NK-92 (cell line): Measurements from ENCODE around the gene CCL21.
"Not testable (repeated sequence)": the region's sequence is repeated elsewhere in the genome, so short reads cannot be mapped to it uniquely, and the experiment has no call there.

Experiments used
- DNase-seq: peaks from one replicate; lab custom pipeline; 2025; ENCODE audit not compliant: unreplicated experiment; lab: John Stamatoyannopoulos, UW

CCL21 gene, protein sequence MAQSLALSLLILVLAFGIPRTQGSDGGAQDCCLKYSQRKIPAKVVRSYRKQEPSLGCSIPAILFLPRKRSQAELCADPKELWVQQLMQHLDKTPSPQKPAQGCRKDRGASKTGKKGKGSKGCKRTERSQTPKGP

DNA sequence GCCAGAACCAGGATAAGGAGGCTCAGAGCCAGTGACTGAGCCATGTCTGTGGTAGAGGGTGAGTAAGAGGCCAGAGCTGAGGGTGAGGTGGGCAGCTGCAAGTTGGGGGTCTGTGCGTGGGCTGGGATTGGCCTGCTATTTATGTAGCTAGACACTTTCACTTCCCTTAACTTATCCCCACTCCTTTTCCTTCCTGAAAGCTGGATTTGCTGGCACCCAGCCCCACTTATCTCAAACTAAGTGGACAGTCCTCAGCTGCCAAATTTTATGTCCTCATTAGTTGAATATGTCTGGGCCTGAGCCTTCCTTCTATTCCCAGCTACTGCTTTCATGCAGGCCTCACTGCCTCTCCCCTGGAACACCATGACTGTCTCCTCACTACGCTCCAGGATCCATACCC lies at the start of gene CCL21:
TSS of gene CCL21 (minus strand) at position 114 of the 400 bp plus-strand sequence. CDS start at position 44, 70 bp downstream.
- DNase-seq = no peak

DNA sequence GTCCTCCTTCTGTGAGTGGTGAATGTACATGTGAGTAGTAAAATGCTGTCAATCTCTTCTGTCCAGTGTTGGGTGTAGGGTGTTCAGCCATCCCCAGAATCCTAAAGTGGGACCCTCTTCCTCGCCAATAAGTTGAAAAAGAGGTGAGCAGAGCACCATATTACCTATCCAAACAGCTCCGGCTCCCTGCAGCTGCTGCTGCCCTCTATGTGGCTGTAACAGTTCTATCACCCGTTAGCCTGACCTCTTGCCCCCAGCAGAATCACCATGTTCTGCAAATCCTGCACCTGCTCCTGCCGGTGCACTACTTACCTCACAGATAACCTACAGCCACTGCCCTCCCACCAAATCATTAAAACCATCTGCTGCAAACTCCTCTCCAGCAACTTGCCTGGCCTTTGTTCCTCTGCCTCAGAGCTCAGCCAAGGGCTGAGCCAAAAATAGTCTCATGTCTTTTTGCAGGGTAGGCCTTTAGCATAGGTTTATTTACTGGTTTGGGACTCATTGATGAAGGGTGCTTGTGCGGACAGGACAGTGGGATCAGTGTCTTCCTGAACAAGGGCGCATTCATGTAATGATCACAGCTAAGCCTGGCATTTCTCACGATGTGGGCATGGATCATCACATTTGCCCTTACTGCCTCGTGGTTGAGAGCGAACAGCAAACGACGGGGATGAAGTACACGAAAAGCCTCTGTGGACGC lies 49.6 kb upstream of the CCL21 start:
- no peak for DNase-seq

DNA sequence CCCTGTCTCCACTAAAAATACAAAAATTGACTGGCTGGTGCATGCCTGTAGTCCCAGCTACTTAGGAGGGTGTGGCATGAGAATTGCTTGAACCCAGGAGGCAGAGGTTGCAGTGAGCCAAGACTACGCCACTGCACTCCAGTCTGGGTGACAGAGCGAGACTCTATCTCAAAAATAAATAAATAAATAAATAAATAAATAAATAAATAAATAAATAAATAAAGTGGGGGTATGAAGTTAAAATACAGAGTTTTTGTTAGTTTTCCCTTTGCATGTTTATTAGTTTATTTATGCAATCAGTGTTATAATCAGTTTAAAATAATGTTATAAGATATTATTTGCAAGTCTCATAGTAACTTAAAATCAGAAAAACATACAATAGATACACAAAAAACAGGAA lies 40.4 kb upstream of the CCL21 start:
- DNase-seq = not testable (repeated sequence)

DNA sequence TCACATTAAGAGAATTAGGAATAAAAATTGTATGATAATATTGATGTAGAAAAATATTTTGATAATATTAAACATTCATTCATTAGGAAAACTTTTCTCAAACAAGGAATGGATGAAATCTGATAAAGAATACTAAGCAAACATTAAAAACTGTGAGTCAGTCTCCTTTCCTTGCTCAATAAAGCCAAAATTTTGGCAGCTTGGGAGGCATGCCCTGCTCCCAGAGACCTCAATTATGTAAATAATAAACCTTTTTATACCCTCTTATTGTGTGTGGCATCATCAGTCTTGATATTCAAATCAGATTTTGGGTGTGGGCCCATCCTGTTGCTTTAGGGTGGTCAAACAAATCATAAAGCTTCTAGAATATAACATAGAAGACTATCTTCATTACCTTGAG lies 36.6 kb upstream of the CCL21 start:
- no peak for DNase-seq

DNA sequence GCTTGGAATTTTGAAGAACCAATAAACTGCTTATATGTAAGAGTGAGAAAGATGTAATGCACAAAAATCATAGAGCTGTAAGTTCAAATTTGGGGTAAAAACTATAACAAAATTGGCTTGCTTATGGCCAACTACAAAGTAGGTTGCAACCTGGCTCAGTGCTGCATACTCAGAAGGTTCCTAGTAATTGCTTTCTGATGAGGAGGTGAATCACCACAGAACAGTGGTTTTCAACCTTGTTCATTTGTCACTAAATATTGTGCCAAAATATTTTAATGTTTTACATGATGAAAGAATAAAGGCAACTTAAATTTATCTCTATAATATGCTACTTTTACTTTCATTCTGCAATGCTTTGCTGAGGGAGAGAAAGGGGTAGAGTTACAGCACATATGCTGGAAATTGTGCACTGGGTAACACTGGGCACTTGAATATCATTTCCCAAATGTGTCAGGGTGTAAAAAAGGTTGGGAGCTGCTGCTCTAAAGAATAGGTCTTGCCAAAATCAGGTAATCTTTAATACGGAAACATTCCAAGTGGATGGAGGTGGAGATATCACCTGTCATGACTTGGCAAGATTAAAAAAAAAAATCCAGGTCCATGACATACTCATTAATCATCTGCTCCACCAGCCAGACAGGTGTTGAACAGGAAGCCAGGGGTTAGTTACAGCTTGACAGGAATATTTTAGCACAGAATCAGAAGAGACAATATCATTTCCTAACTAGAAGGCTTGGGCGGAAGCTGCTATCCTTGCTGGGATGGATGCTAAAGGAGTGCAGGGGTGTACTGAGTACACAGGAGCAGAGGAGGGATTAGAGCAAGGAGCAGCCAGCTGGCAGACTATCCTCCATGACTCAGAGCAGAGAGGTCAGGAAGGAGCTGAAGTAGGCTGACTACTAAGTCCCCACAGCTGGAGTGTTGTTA lies 34.6 kb upstream of the CCL21 start:
- DNase-seq = no peak

DNA sequence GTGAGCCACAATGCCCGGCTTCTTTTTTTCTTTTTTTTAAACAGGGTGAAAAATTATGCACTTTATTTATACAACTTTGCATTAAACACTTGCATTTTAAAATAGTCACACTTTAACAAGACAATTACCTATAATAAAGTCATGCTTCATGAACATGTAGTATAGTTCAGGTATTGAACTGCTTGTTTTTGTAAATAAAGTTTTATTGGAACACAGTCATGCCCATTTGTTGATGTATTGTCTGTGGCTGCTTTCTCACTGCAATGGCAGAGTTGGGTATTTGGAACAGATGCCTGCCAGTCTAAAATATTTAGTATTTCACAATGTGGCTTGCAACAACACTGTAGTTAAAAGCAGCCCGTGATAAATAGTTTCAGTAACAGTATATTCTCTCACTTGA lies 32.8 kb upstream of the CCL21 start:
- DNase-seq = no peak

DNA sequence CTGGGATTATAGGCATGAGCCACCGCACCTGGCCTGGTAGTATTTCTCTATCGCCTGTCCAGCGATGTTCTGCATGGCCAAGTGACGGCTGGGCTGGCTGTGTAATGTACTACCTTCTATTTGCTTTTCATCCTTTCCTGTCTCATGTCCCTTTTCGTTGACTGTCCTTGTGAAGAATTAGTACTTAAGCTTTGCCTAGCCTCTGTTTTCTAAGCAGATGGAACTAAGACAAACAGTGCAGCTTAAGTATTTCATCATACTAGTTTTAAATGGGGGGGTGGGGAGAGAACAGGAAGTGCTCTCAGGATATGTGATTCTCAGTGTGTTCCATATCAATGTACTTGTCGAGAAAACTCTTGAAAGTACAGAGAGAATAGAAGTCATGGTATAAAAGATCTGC lies 31.7 kb upstream of the CCL21 start:
- DNase-seq = no peak

DNA sequence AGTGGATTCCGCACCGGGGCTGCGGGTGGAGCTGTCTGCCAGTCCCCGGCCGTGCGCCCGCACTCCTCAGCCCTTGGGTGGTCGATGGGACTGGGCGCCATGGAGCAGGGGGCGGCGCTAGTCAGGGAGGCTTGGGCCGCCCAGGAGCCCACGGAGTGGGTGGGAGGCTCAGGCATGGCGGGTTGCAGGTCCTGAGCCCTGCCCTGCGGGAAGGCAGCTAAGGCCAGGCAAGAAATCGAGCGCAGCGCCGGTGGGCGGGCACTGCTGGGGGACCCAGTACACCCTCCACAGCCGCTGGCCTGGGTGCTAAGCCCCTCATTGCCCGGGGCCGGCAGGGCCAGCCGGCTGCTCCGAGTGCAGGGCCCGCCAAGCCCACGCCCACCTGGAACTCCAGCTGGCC lies 30.2 kb upstream of the CCL21 start:
- DNase-seq = not testable (repeated sequence)

DNA sequence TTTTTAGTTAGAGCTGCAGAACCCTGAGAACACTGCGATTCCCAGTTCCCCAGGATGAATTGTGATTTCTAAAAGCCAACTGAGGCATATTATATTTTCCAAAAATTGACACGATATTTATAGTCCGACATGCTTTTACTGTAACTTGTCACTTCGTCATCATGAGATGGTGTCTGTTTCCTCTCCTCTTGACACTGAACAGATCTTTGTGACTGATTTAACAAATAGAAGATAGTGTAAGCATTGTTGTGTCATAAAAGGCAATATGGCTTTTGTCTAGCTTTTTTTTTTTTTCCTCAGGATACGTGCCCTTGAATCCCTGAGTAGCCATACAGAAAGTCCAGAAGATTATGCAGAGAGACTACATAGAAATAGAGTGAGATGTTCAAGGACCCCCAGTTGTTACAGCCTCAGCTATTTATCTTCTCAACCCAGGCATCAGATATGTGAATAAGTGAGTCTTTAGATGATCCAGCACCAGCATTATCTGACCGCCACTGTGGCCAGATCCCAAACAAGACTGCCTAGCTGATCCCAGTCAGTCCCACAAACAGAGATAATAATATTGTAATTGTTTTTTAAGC lies 27.8 kb upstream of the CCL21 start:
- DNase-seq = no peak

DNA sequence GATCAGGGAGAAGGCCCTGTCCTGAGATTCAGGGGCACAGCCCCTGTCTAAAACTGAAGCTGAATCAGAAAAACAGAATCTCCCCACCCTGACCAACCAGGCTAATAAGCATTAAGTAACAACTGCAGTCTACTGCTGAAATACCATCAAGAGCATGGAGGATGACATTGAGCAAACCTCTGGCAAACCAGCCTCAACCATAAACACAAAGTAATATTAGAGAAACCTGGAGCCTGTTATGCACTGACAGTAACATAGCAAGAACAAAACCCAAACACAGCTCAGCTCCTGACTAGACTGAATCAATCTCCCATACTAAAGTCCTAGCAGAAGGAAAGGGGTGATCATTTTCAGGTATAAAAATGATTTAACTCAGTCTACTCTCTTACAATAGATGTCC lies 24.8 kb upstream of the CCL21 start:
- DNase-seq = no peak

DNA sequence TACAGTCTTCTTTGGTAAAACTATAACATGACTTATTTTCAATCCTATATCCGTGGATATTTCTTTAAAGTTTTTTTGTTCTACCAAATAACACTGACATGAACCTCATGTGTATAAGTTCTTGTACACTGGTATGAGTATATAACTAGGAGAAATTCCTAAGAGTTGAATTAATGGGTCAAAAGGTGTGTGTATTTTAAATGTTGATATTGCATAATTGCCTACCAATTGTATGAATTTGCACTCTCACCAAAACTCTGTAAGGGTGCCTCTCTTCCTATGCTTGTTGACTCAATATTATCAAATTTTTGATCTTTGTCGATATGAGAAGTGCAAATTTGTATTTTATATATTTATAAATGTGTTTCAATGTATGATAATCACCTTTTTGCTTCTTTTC lies 22.9 kb upstream of the CCL21 start:
- no peak for DNase-seq

DNA sequence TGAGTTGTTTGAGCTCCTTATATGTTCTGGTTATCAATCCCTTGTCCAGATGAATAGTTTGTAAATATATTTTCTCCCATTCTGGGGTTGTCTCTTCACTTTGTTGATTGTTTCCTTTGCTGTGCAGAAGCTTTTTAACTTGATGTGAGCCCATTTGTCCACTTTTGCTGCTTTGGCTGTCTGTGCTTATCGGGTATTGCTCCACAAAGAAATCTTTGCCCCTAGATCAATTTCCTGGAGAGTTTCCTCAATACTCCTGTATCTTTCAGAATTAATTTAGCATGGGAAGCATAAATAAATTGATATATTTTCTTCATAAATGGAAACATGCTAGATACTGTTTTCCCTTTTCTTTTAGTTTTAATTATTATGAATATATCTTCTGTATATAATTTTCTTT lies 22.5 kb upstream of the CCL21 start:
- no peak for DNase-seq

DNA sequence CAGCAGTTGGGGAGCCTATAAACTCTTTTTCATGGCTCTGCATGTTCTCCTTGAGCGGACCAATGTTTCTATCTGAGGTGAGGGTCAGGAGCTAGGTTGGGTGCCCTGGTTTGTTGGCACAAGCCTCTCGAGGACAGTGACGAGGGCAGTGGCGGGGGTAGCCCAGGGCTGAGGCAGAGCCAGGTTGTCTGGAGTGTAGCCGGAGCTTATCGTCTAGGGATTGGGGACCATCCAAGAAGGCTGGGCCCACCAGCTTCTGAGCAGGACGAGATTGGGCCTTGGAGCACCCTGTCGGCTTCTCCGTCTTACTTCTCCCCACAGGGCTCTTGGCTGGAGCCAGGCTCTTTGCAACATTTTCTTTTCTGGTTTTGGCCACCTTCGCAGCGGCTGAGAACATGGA lies 13.2 kb upstream of the CCL21 start:
- no peak for DNase-seq

DNA sequence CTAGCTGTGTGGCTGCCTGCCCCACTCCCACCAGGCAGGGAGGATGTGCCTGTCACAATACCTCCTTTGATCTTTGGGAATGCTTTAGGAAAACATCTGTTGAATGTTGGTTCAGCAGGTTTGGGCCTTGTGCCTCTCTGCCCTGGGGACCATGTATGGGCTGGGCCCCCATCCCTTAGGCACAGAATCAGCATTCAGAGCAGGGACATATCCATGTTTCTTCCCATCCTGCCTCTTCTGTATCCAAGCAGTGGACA lies 9.8 kb upstream of the CCL21 start:
- not testable (repeated sequence) for DNase-seq

DNA sequence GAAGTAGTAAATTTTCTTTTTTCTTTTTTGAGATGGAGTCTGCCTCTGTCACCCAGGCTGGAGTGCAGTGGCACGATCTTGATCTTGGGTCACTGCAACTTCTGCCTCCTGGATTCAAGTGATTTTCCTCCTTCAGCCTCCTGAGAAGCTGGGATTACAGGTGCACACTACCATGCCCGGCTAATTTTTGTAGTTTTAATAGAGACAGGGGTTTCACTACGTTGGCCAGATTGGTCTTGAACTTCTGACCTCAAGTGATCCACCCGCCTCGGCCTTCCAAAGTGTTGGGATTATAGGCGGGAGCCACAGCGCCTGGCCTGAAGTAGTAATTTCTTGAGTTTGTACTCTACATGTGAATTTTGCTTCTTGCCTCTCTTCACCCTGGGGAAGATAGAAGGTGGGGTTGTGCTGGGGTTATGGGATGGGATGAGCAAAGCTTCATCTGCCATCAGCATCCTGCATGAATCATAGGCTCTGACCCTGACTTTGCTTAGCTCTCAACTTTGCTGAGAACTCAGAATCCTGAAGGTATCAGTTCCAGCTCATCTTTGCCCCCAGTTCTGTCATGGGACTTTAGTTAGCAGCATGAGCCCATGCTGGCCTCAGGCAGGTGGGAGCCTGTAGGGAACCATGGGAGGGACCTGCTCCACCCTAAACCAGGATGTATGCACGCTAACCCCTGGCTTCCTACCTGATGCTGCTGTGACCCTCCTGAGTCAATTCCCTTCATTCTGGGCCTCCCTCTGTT lies 9.3 kb upstream of the CCL21 start:
- no peak for DNase-seq

DNA sequence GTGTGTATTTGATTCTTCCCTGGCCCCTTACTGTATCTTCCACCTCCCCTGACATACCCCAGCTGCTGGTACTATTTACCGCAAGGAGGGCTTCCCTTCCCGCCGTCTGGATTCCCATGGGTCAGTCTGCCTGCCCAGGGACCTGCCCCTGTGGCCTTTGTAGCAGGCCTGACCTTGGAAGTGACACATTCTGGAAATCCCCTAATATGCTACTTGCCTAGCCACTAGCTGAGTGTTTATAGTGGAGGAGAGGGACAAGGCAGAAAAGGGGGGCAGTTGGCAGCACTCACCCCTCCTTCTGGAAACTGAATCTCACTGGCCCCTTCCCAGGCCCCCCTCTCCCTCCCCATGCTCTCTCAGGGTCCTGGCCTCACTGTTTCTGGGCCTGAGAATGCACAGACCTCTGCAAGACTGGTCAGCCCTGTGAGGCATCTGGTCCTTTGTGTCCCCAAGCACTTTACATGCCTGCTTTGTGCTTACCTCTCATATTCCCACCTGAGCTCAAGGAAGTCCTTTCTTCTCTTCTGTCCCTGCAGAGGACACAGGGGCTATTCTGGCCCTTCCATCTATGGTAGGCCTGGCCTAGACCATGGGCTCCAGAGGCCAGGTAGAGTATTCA lies 8.2 kb upstream of the CCL21 start:
- DNase-seq = no peak

DNA sequence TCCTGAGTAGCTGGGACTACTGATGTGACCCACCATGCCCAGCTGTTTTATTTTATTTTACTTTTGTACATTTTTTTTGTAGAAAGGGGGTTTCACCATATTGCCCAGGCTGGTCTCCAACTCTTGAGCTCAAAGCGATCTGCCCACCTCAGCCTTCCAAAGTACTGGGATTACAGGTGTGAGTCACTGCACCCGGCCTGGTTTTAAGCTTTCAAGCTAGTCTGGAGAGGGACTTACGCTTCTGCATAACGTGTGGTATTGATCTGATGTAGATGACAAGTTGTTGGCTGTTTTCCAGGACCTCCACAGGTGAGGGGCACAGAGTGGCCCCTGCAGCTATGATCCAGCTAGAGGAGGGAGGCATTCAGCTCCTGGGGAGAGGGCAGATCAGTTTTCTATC lies 6.8 kb upstream of the CCL21 start:
- DNase-seq = no peak

DNA sequence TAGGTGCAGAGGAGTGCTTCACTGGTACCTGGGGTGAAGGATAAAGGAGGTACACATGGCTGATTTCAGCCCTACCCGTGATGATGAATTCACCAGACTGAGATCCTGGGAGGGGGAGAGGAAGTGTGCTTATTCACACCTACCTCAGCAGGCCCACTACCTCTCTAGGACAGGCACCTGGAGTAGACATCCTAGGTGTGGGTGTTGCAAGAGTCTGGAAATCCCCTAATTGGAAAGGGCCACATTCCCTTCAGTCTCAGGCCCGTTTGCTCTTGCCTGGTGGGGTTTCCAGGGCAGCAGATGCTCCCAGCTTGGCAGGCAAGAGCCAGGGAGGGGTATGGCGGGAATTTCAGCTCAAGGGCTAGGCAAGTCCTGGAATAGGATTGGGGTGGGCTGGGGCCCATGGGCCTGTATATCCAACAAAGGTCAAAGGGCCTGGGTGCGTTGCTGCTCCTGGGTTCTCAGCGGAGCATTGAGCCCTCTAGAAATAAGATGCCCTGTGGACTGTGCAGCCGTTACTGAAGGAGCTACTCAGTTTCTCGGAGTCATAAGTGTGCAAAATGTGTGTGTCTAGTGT lies 5.8 kb upstream of the CCL21 start:
- DNase-seq = no peak

DNA sequence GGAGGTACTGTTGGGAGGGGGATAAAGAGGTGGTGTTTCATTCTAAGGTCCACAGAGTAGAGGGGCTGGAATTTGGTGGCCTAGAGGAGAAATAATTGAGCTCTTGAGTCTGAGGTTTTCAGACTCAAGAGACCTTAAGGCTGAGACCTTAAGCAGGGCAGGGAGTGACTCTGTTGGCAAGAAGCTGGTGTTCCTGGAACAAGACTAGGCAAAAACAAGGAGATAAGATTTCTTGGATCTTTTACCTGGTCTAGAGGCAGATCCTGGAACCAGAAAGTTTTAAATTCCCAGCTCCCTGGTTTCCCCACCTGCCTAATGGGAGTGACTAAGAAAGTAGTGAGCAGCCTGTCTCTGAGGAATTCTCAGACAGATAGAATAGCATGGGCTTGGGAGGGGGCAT lies 4.1 kb upstream of the CCL21 start:
- DNase-seq = no peak

DNA sequence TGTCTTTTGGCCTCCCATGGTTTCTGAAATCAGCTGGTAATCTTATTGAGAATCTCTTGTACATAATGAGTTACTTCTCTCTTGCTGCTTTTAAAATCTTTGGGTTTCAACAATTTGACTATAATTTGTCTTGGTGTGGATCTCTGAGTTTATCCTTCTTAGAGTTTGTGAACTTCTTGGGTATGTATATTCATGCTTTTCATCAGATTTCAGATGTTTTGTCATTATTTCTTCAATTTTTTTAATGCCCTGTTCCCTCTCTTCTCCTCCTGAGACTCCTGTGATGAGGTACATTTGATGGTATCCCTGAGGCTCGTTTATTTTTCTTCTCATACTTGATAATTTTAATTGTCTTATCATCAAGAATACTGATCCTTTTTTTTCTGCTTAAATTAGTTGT lies 2.2 kb upstream of the CCL21 start:
- DNase-seq = no peak
